Osteoblast (primary cell): ENCODE results near the gene ZNF12. TPM values are rescaled to one million over a fixed set of nuclear protein-coding genes. Genes with fewer than 3 reads are reported as not detected.

Source experiments
- DNase-seq: peaks from one replicate; pipeline ENCODE4 v3.0.0; 2011; ENCODE audit warnings: low spot score, mixed read lengths; ENCODE audit not compliant: insufficient read length; ENCODE audit errors: missing footprints
- H2AFZ ChIP-seq: 2 replicates; pipeline ENCODE4 v1.6.0; 2011; ENCODE audit warnings: mild to moderate bottlenecking, low read length
- H3K27ac ChIP-seq: 2 replicates; pipeline ENCODE4 v1.5.1; 2011; ENCODE audit warnings: mild to moderate bottlenecking, low read depth, low read length, moderate library complexity
- H3K27me3 ChIP-seq: 2 replicates; pipeline ENCODE4 v1.6.0; 2012; ENCODE audit warnings: mild to moderate bottlenecking, control low read depth, inconsistent platforms, low read length, moderate library complexity; ENCODE audit not compliant: insufficient read depth
- H3K36me3 ChIP-seq: 2 replicates; pipeline ENCODE4 v1.5.1; 2011; ENCODE audit warnings: mild to moderate bottlenecking, low read length, control low read depth, moderate library complexity; ENCODE audit not compliant: insufficient read depth
- H3K4me1 ChIP-seq: 2 replicates; pipeline ENCODE4 v1.5.1; 2011; ENCODE audit warnings: mild to moderate bottlenecking, low read length, control low read depth, moderate library complexity; ENCODE audit not compliant: insufficient read depth
- H3K4me2 ChIP-seq: 2 replicates; pipeline ENCODE4 v1.6.0; 2011; ENCODE audit warnings: mild to moderate bottlenecking, low read length; ENCODE audit not compliant: insufficient read depth
- H3K4me3 ChIP-seq: fragments of 200-600 bp; sonication (generic); 3 replicates; pipeline ENCODE4 v1.5.1; 2012; ENCODE audit warnings: mild to moderate bottlenecking, low read length, inconsistent platforms; ENCODE audit not compliant: insufficient read depth
- H3K79me2 ChIP-seq: 2 replicates; pipeline ENCODE4 v1.6.0; 2012; ENCODE audit warnings: mild to moderate bottlenecking, low read length, control low read depth, inconsistent platforms; ENCODE audit not compliant: insufficient read depth
- H3K9me3 ChIP-seq: 2 replicates; pipeline ENCODE4 v1.5.1; 2011; ENCODE audit warnings: low read depth, low read length, control low read depth
- H4K20me1 ChIP-seq: 2 replicates; pipeline ENCODE4 v1.6.0; 2012; ENCODE audit warnings: mild to moderate bottlenecking, low read length, control low read depth; ENCODE audit not compliant: insufficient read depth
- total RNA-seq: library from RNA; depleted of rRNA; stranded (reverse); fragments of >200 nt; gene quantifications from 2 replicates; pipeline ENCODE4 v1.2.3, GENCODE V29; 2012
- TF ChIP-seq, protein P1 (sequence below): IDR thresholded peaks from 2 replicates; pipeline ENCODE4 v1.5.1; 2011; ENCODE audit warnings: mild to moderate bottlenecking, low read depth, low read length, moderate library complexity; ENCODE audit errors: extremely low read depth

Gene ZNF12
- total RNA-seq, 1 donor = 22.8 TPM

DNA sequence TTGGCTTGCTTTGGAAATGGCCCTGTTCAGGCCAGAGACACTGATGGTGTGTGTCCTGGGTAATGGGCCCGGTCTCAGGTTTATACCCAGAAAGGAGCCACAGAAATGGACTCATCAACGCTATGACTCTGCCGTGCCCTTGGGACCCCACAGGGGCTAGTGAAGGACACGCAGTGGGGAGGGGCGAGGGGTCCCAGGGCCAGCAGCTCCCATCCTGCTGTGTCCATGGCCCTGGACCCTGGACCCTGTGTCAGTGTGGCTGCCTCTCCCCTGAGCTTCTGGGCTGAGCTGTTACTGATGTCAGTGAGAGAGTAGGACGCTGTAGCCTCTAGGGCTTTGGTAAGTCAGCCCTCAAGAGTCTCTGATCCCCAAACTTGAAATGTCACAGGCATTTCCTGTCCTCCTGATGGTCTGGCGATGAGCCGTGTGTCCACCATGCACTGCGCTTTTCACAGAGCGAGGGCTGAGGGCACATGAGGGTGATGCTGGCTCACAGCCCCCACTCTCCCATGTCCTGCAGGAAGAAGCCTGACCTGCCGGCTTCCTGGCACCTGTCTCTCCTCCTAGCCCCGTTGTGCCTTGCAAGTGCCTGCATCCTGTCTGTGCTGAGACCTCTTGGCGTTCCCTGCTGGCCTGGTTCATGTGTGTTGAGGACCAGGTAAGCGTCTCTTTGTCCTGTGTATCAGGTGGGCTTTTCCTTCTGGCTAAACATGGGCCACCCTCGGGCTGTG lies 65.3 kb downstream of the ZNF12 start:
- no peak for DNase-seq
- Histone ChIP-seq H3K4me3 (no peak overlapping the region), H3K36me3 (peaks cover 26% of the 10 kb centered on the region), H3K27ac (no peak overlapping the region), H2AFZ (no peak overlapping the region), H3K79me2 (peaks cover 46% of the 10 kb centered on the region), H3K4me1 (no peaks in the 10 kb centered on the region), H3K9me3 (no peaks in the 10 kb centered on the region), H4K20me1 (peaks cover 24% of the 10 kb centered on the region), H3K27me3 (no peaks in the 10 kb centered on the region), H3K4me2 (no peak overlapping the region)
- TF ChIP-seq, protein P1, sequence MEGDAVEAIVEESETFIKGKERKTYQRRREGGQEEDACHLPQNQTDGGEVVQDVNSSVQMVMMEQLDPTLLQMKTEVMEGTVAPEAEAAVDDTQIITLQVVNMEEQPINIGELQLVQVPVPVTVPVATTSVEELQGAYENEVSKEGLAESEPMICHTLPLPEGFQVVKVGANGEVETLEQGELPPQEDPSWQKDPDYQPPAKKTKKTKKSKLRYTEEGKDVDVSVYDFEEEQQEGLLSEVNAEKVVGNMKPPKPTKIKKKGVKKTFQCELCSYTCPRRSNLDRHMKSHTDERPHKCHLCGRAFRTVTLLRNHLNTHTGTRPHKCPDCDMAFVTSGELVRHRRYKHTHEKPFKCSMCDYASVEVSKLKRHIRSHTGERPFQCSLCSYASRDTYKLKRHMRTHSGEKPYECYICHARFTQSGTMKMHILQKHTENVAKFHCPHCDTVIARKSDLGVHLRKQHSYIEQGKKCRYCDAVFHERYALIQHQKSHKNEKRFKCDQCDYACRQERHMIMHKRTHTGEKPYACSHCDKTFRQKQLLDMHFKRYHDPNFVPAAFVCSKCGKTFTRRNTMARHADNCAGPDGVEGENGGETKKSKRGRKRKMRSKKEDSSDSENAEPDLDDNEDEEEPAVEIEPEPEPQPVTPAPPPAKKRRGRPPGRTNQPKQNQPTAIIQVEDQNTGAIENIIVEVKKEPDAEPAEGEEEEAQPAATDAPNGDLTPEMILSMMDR = no peak

DNA sequence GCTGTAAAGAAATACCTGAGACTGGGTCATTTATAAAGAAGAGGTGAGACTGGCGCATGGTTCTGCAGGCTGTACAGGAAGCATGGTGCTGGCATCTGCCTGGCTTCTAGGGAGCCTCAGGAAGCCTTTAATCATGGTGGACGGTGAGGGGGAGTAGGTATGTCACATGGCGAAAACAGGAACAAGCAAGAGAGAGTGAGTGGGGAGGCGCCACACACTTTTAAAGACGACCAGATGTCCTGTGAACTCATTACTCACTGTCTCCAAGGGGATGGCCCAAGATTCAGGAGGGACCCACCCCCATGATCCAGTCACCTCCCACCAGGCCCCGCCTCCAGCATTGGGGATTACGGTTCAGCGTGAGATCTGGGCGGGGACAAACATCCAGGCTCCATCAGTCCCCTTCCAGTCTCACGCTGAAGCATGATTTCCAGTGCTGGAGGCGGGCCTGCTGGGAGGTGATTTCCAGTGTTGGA lies 66.5 kb downstream of the ZNF12 start:
- Histone ChIP-seq H3K27ac (no peak overlapping the region), H2AFZ (no peak overlapping the region), H3K9me3 (no peaks in the 10 kb centered on the region), H3K36me3 (peaks cover 22% of the 10 kb centered on the region), H3K4me1 (no peaks in the 10 kb centered on the region), H3K27me3 (no peaks in the 10 kb centered on the region), H4K20me1 (peaks cover 24% of the 10 kb centered on the region), H3K4me3 (no peak overlapping the region), H3K79me2 (peaks cover 46% of the 10 kb centered on the region), H3K4me2 (no peak overlapping the region)
- no peak for DNase-seq
- TF ChIP-seq, protein P1 = no peak

DNA sequence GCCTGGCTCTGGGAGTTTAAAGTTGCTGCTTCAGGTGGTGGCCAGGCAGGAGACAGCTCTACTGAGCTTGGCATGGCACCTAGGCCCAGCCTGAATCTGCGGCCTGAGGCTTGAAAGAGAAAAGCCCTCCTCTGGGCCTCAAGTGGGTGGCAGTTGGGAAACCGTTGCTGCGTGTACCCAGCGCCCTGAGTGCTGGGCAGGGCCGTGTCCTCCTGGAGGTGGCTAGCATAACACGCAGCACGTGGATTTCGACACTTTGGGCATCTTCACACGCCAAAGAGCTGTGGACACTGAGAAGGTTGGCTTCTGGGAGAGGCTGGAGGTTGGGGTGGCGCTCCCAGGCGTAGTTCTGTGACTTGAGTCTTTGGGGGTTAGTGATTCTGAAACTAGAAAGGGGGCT lies 67.1 kb downstream of the ZNF12 start:
- Histone ChIP-seq H2AFZ (no peak overlapping the region), H3K79me2 (peaks cover 46% of the 10 kb centered on the region), H4K20me1 (peaks cover 24% of the 10 kb centered on the region), H3K9me3 (no peaks in the 10 kb centered on the region), H3K4me2 (no peak overlapping the region), H3K27ac (no peak overlapping the region), H3K27me3 (no peaks in the 10 kb centered on the region), H3K4me3 (no peak overlapping the region), H3K4me1 (no peaks in the 10 kb centered on the region), H3K36me3 (peaks cover 18% of the 10 kb centered on the region)
- DNase-seq = no peak
- TF ChIP-seq, protein P1 = no peak

DNA sequence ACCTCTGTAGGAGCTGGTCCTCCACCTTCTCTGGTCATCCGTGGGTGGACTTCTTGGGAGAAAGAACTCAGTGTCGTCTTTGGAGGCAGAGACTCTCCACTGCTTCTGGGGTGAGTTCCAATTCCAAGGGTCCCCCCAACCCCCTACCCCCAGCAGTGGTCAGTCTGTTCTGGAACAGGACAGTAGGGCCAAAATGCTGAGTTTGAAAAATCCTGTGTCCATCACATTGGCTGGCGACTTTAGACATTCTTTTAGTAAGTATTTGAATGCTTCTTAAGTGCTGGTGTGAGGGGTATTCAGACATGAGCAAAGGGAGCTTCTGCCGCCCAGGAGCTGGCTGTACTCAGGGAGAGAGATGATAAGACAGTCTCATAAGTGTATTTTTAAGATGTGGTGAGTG lies 67.7 kb downstream of the ZNF12 start:
- no peaks in the 10 kb centered on the region for H3K4me1 ChIP-seq
- H3K36me3 ChIP-seq = peaks cover 13% of the 10 kb centered on the region
- DNase-seq = no peak
- no peak overlapping the region for H3K27ac ChIP-seq
- no peak overlapping the region for H3K4me3 ChIP-seq
- peak overlapping the region; percentile 90 for H3K4me2 ChIP-seq
- peaks cover 24% of the 10 kb centered on the region for H4K20me1 ChIP-seq
- TF ChIP-seq, protein P1 = no peak
- no peaks in the 10 kb centered on the region for H3K9me3 ChIP-seq
- H3K79me2 ChIP-seq = peaks cover 46% of the 10 kb centered on the region
- H3K27me3 ChIP-seq = no peaks in the 10 kb centered on the region
- no peak overlapping the region for H2AFZ ChIP-seq

Other genes starting within 250 kb of the ZNF12 start
- 218 and 245 TPM in 2 replicates for gene KDELR2, start 222.8 kb downstream of the ZNF12 start, total RNA-seq
- gene GRID2IP, start 155.5 kb downstream of the ZNF12 start, total RNA-seq = under 0.01 TPM in 1 of 2 replicates, not detected in the other
- 51.0 and 61.6 TPM in 2 replicates for gene ZDHHC4, start 129.5 kb downstream of the ZNF12 start, total RNA-seq
- gene INTS15, start 116.9 kb downstream of the ZNF12 start, total RNA-seq = 11.9 and 13.0 TPM in 2 replicates
- gene ZNF853, start 91.3 kb downstream of the ZNF12 start, total RNA-seq = under 0.01 TPM in 2 replicates
- 12.4 and 14.1 TPM in 2 replicates for gene ZNF316, start 69.6 kb downstream of the ZNF12 start, total RNA-seq
- under 0.01 TPM in 1 of 2 replicates, not detected in the other for gene RSPH10B2, start 47.2 kb upstream of the ZNF12 start, total RNA-seq
- 50.4 and 67.3 TPM in 2 replicates for gene CCZ1B, start 119.3 kb upstream of the ZNF12 start, total RNA-seq